ENCODE data around the gene ARPC5.

The ARPC5 gene

GRCh38 chr1:183589384-183589783 lies 46.2 kb downstream of the ARPC5 start:
- Histone ChIP-seq H3K14ac (ENCODE audit: low read length) (no peak overlapping the region), H3K4ac (ENCODE audit: low read depth, low read length) (no peak overlapping the region), H3K4me2 (ENCODE audit: low read length) (no peak overlapping the region), H2AFZ (ENCODE audit: insufficient read depth, low read length, poor library complexity) (no peak overlapping the region), H3K4me3 (ENCODE audit: low read depth, low read length) (no peak overlapping the region), H4K12ac (ENCODE audit: low read depth, low read length) (no peak overlapping the region), H2BK120ac (ENCODE audit: insufficient read depth, low read length, poor library complexity) (no peak overlapping the region), H3K4me1 (ENCODE audit: control insufficient read depth in 1 of 2, insufficient read depth in 2 of 2, low read length in 2 of 2) (peaks cover 0 to 3% of the 10 kb centered on the region in 2 experiments), H3K79me1 (ENCODE audit: low read length) (no peaks in the 10 kb centered on the region), H3K9ac (ENCODE audit: low read length) (no peak overlapping the region), H3K27me3 (ENCODE audit: insufficient read depth, low read length) (no peaks in the 10 kb centered on the region), H3K18ac (ENCODE audit: low read length) (no peak overlapping the region), H4K91ac (ENCODE audit: low read depth, low read length) (no peak overlapping the region), H2AK5ac (ENCODE audit: low read length) (no peak overlapping the region), H2BK12ac (ENCODE audit: low read length) (no peak overlapping the region), H3K9me3 (ENCODE audit: insufficient read depth, low read depth, low read length) (no peaks in the 10 kb centered on the region), H3K79me2 (ENCODE audit: control insufficient read depth, insufficient read depth, low read length, poor library complexity) (no peaks in the 10 kb centered on the region), H2BK5ac (ENCODE audit: low read depth, low read length, poor library complexity) (no peak overlapping the region), H3K23ac (ENCODE audit: low read length) (no peak overlapping the region), H4K8ac (ENCODE audit: low read depth, low read length) (no peak overlapping the region), H3K27ac (ENCODE audit: low read depth, low read length) (no peak overlapping the region), H3K36me3 (ENCODE audit: control insufficient read depth in 1 of 2, insufficient read depth in 2 of 2, low read length in 2 of 2) (no peaks in the 10 kb centered on the region)
- WGBS (ENCODE audit: extremely low coverage, insufficient coverage, insufficient read length), result 100% methylated on average over 1 of the region's 5 CpGs
- no peak for DNase-seq

GRCh38 chr1:183588827-183589226 lies 46.8 kb downstream of the ARPC5 start:
- H3K36me3 ChIP-seq (ENCODE audit: control insufficient read depth in 1 of 2, insufficient read depth in 2 of 2, low read length in 2 of 2), result no peaks in the 10 kb centered on the region
- H3K4me3 ChIP-seq (ENCODE audit: low read depth, low read length), result no peak overlapping the region
- H3K23ac ChIP-seq (ENCODE audit: low read length), result no peak overlapping the region
- no peak overlapping the region for H4K91ac ChIP-seq (ENCODE audit: low read depth, low read length)
- H3K27ac ChIP-seq (ENCODE audit: low read depth, low read length), result no peak overlapping the region
- no peak overlapping the region for H2BK5ac ChIP-seq (ENCODE audit: low read depth, low read length, poor library complexity)
- no peak overlapping the region for H4K8ac ChIP-seq (ENCODE audit: low read depth, low read length)
- no peak overlapping the region for H3K18ac ChIP-seq (ENCODE audit: low read length)
- no peaks in the 10 kb centered on the region for H3K79me2 ChIP-seq (ENCODE audit: control insufficient read depth, insufficient read depth, low read length, poor library complexity)
- no peak overlapping the region for H4K12ac ChIP-seq (ENCODE audit: low read depth, low read length)
- no peak overlapping the region for H2BK12ac ChIP-seq (ENCODE audit: low read length)
- no peak overlapping the region for H2BK120ac ChIP-seq (ENCODE audit: insufficient read depth, low read length, poor library complexity)
- H2AFZ ChIP-seq (ENCODE audit: insufficient read depth, low read length, poor library complexity), result no peak overlapping the region
- H3K79me1 ChIP-seq (ENCODE audit: low read length), result no peaks in the 10 kb centered on the region
- H3K27me3 ChIP-seq (ENCODE audit: insufficient read depth, low read length), result no peaks in the 10 kb centered on the region
- H3K9me3 ChIP-seq (ENCODE audit: insufficient read depth, low read depth, low read length), result no peaks in the 10 kb centered on the region
- no peak overlapping the region for H3K14ac ChIP-seq (ENCODE audit: low read length)
- peaks cover 0 to 3% of the 10 kb centered on the region in 2 experiments for H3K4me1 ChIP-seq (ENCODE audit: control insufficient read depth in 1 of 2, insufficient read depth in 2 of 2, low read length in 2 of 2)
- H3K9ac ChIP-seq (ENCODE audit: low read length), result no peak overlapping the region
- no peak for DNase-seq
- no peak overlapping the region for H2AK5ac ChIP-seq (ENCODE audit: low read length)
- no peak overlapping the region for H3K4me2 ChIP-seq (ENCODE audit: low read length)
- H3K4ac ChIP-seq (ENCODE audit: low read depth, low read length), result no peak overlapping the region

- DNase-seq, result no peak
- Histone ChIP-seq H4K8ac (ENCODE audit: low read depth, low read length) (no peak overlapping the region), H3K79me2 (ENCODE audit: control insufficient read depth, insufficient read depth, low read length, poor library complexity) (no peaks in the 10 kb centered on the region), H2AFZ (ENCODE audit: insufficient read depth, low read length, poor library complexity) (no peak overlapping the region), H3K27ac (ENCODE audit: low read depth, low read length) (no peak overlapping the region), H2AK5ac (ENCODE audit: low read length) (no peak overlapping the region), H3K4me3 (ENCODE audit: low read depth, low read length) (no peak overlapping the region), H3K4me1 (ENCODE audit: control insufficient read depth in 1 of 2, insufficient read depth in 2 of 2, low read length in 2 of 2) (no peaks in the 10 kb centered on the region), H2BK120ac (ENCODE audit: insufficient read depth, low read length, poor library complexity) (no peak overlapping the region), H3K36me3 (ENCODE audit: control insufficient read depth in 1 of 2, insufficient read depth in 2 of 2, low read length in 2 of 2) (no peaks in the 10 kb centered on the region), H4K12ac (ENCODE audit: low read depth, low read length) (no peak overlapping the region), H3K4me2 (ENCODE audit: low read length) (no peak overlapping the region), H3K27me3 (ENCODE audit: insufficient read depth, low read length) (no peaks in the 10 kb centered on the region), H3K14ac (ENCODE audit: low read length) (no peak overlapping the region), H3K18ac (ENCODE audit: low read length) (no peak overlapping the region), H2BK12ac (ENCODE audit: low read length) (no peak overlapping the region), H3K79me1 (ENCODE audit: low read length) (no peaks in the 10 kb centered on the region), H3K9me3 (ENCODE audit: insufficient read depth, low read depth, low read length) (no peaks in the 10 kb centered on the region), H3K9ac (ENCODE audit: low read length) (no peak overlapping the region), H3K4ac (ENCODE audit: low read depth, low read length) (no peak overlapping the region), H4K91ac (ENCODE audit: low read depth, low read length) (no peak overlapping the region), H3K23ac (ENCODE audit: low read length) (no peak overlapping the region), H2BK5ac (ENCODE audit: low read depth, low read length, poor library complexity) (no peak overlapping the region)
- WGBS (ENCODE audit: extremely low coverage, insufficient coverage, insufficient read length), result no CpG with 5 or more reads among the region's 8 CpGs
These were observed 48.7 kb downstream of the ARPC5 start for GRCh38 chr1:183586926-183587325.

GRCh38 chr1:183586455-183586854 lies 49.1 kb downstream of the ARPC5 start:
- H2BK5ac ChIP-seq (ENCODE audit: low read depth, low read length, poor library complexity), result no peak overlapping the region
- no peak overlapping the region for H3K18ac ChIP-seq (ENCODE audit: low read length)
- H3K14ac ChIP-seq (ENCODE audit: low read length), result no peak overlapping the region
- H4K91ac ChIP-seq (ENCODE audit: low read depth, low read length), result no peak overlapping the region
- H3K9ac ChIP-seq (ENCODE audit: low read length), result no peak overlapping the region
- H3K4ac ChIP-seq (ENCODE audit: low read depth, low read length), result no peak overlapping the region
- no peak overlapping the region for H2BK12ac ChIP-seq (ENCODE audit: low read length)
- no peak overlapping the region for H4K12ac ChIP-seq (ENCODE audit: low read depth, low read length)
- WGBS (ENCODE audit: extremely low coverage, insufficient coverage, insufficient read length), result no CpG with 5 or more reads among the region's 1 CpG
- H3K23ac ChIP-seq (ENCODE audit: low read length), result no peak overlapping the region
- no peak overlapping the region for H3K4me3 ChIP-seq (ENCODE audit: low read depth, low read length)
- no peak overlapping the region for H2AFZ ChIP-seq (ENCODE audit: insufficient read depth, low read length, poor library complexity)
- H3K4me2 ChIP-seq (ENCODE audit: low read length), result no peak overlapping the region
- no peaks in the 10 kb centered on the region for H3K79me1 ChIP-seq (ENCODE audit: low read length)
- no peaks in the 10 kb centered on the region for H3K27me3 ChIP-seq (ENCODE audit: insufficient read depth, low read length)
- H3K36me3 ChIP-seq (ENCODE audit: control insufficient read depth in 1 of 2, insufficient read depth in 2 of 2, low read length in 2 of 2), result no peaks in the 10 kb centered on the region
- H3K27ac ChIP-seq (ENCODE audit: low read depth, low read length), result no peak overlapping the region
- H4K8ac ChIP-seq (ENCODE audit: low read depth, low read length), result no peak overlapping the region
- H3K79me2 ChIP-seq (ENCODE audit: control insufficient read depth, insufficient read depth, low read length, poor library complexity), result no peaks in the 10 kb centered on the region
- H2BK120ac ChIP-seq (ENCODE audit: insufficient read depth, low read length, poor library complexity), result no peak overlapping the region
- H2AK5ac ChIP-seq (ENCODE audit: low read length), result no peak overlapping the region
- DNase-seq, result no peak
- no peaks in the 10 kb centered on the region for H3K4me1 ChIP-seq (ENCODE audit: control insufficient read depth in 1 of 2, insufficient read depth in 2 of 2, low read length in 2 of 2)
- no peaks in the 10 kb centered on the region for H3K9me3 ChIP-seq (ENCODE audit: insufficient read depth, low read depth, low read length)

Measured in trophoblast cell (in vitro differentiated cells and primary cell).